PC-3 (cell line): Measurements from ENCODE around the gene MTCL3.

Experiments
- CTCF ChIP-seq: fragments of 300-600 bp; sonication (generic); conservative IDR thresholded peaks from 2 replicates; pipeline ENCODE4 v1.5.1; 2017; ENCODE audit warnings: antibody characterized with exemption, low read depth, mild to moderate bottlenecking, low read length
- EZH2 ChIP-seq: fragments of 300-600 bp; sonication (generic); IDR thresholded peaks from one replicate; pipeline ENCODE4 v1.6.1; 2017; ENCODE audit warnings: antibody characterized with exemption, mild to moderate bottlenecking, low read length; ENCODE audit not compliant: unreplicated experiment
- EZH2phosphoT487 ChIP-seq: fragments of 300-600 bp; sonication (generic); IDR thresholded peaks from 2 replicates; pipeline ENCODE4 v1.6.1; 2018; ENCODE audit warnings: mild to moderate bottlenecking, antibody characterized with exemption, low read length, borderline replicate concordance

- TF ChIP-seq CTCF, result no peak
- TF ChIP-seq EZH2phosphoT487, result no peak
- TF ChIP-seq EZH2, result no peak
These were observed 34.8 kb downstream of the MTCL3 start for GRCh38 chr6:127484212-127484863.
